Adrenal gland (tissue), 5 donors: ENCODE measurements around the gene NOP14.

Experiments used
- CTCF ChIP-seq, 6 experiments: fragments of 450-650 bp in 4 of 6; fragments of 200-600 bp in 2 of 6; sonication (generic) in 1 of 6; IDR thresholded peaks; 1 replicate in 5 of 6; 2 replicates in 1 of 6; pipeline versions ENCODE4 v1.5.1 to v1.8.0; 2016 to 2021; ENCODE audit warnings: antibody characterized with exemption in 6 of 6, mild to moderate bottlenecking in 2 of 6, moderate library complexity in 1 of 6
- POLR2A ChIP-seq, 2 donors: fragments of 450-650 bp; IDR thresholded peaks; one replicate each; pipeline ENCODE4 v1.6.1; 2017; ENCODE audit warnings: antibody characterized with exemption in 2 of 2, mild to moderate bottlenecking in 2 of 2, moderate library complexity in 1 of 2
- donor health status: DM: no; HTN: no; CAD: no.

- TF ChIP-seq CTCF (IDR thresholded peaks at IDR 0.05) = no peak
- TF ChIP-seq POLR2A (IDR thresholded peaks at IDR 0.05) = no peak
Observed at GRCh38 chr4:2925931-2926860, 37.0 kb downstream of the NOP14 start.
